HG03575 (cell line): Measurements from ENCODE around the gene PIN1.

Source experiments
- ATAC-seq: cut with Tn5 transposase; IDR thresholded peaks from one replicate; pipeline ENCODE4 v1.9.1; 2021; ENCODE audit not compliant: unreplicated experiment, insufficient number of reproducible peaks, low FRiP score; ENCODE audit errors: extremely low read depth

PIN1 gene

DNA sequence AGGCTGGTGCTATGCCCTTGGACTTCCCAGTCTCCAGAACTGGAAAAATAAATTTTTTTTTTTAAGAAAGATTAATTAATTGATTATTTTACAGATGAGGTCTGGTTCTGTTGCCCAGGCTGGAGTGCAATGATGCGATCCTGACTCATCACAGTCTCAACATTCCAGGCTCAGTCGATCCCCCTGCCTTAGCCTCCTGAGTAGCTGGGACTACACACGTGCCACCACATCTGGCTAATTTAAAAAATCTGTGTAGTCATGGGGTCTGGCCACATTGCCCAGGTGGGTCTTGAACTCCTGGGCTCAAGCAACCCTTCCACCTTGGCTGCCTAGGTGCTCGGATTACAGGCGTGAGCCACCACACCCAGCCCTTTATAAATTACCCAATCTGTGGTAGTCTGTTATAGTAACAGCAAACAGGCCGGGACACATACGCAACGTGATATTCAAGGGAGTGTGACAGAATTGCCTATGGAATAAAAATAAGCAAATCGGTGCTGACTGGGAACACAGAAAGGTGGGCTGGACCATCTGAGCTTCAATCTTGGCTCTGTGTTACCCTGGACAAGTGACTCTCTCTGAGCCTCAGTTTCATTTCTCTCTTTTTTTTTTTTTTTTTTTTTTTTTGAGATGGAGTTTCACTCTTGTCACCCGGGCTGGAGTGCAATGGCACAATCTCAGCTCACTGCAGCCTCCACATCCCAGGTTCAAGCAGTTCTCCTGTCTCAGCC is 42.8 kb downstream of the PIN1 start:
- no peak for ATAC-seq

DNA sequence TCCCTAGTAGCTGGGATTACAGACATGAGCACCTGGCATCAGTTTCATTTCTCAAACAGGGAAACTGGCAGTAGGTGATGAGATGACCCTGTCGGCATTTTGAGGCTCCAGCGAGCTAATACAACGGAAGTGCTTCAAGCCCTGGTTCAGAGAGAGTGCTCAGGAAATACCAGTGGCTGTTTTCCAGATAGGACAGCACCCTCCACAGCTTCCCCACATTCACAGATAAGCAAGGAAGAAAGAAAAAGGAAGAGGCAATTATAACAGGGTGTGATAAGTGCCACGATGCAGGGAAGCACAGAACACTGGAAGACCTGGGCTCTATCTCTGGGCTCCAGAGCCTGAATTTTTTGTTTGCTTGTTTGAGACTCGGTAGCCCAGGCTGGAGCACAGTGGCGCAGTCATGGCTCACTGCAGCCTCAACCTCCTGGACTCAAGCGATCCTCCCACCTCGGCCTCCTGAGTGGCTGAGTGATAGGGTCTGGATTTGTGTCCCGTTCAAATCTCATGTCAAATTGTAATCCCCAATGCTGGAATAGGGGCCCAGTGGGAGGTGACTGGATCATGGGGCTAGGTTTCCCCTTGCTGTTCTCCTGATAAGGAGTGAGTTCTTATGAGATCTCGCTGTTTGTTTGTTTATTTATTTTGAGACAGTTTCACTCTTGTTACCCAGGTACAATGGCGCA is 43.5 kb downstream of the PIN1 start:
- no peak for ATAC-seq

DNA sequence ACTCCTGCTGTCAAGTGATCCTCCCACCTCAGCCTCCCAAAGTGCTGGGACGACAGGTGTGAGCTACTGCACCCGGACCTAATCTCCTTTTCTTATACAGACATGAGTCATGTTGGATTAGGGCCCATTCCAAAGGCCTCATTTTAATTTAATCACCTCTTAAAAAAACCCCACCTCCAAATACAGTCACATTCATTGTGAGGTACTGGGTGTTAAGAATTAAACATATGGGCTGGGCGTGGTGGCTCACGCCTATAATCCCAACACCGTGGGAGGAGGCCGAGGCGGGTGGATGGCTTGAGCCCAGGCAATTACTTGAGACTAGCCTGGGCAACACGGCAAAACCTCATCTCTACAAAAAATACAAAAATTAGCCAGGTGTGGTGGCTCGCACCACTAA is 46.6 kb downstream of the PIN1 start:
- no peak for ATAC-seq

DNA sequence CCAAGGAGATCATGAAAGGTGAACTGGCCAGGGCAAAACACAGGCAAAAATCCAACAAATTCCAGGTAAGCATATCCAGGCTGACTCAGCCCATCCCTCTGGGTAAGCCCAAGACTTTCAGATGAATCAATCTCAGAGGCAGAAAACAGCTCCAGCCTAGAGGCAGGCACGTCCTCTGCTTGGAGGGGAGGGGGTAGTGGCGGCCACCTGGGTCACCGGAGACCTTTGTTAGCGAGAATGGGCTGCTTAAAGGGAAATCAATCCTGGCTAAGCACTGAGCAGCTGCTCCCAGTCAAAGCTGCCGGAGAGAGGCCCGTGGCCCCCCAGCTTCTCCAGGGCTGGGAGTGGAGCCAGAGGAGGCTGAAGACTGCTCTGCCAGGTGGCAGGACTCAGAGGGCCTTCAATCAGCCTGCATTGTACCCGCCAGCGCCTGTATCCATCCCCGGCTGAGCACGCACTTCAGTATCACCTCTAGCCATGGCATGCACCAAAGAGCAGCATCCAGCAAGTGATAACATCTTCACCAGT is 48.2 kb downstream of the PIN1 start:
- ATAC-seq = no peak

DNA sequence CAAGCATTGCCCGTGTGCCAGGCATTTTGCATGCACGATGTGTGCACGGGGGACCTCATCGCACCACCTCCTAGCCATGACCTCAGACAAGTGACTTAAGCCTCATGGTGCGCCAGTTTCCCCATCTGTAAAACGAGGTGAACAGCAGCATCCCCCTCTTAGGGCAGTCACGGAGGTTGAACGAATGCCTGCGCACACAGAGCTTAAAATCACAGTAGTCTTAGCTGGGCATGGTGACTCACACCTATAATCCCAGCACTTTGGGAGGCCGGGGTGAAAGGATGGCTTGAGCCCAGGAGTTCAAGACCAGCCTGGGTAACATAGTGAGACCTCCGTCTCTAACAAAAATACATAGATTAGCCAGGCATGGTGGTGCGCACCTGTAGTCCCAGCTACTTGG is 48.6 kb downstream of the PIN1 start:
- ATAC-seq = no peak

DNA sequence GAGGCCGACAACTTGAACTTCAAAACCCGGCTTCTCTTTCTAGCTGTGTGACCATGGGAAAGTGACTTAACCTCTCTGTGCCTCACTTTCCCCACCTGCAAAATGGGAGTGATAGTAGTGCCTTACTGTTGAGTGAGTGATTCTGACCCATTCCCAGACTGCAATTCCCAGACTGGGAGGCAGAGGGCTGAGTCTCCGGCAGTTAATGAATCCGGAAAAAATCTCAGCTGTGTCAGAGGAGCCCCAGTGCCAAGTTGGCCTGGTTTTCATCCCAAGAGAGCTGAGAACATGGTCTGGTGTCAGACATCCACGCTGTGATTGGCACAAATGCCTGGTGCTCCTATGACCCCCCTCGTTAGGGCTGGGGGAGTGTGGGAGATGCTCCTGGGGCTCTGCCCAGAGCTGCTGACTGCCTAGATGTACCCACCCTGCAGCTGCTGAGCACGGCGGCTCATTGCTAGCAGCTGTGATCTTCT is 50.0 kb downstream of the PIN1 start:
- no peak for ATAC-seq

DNA sequence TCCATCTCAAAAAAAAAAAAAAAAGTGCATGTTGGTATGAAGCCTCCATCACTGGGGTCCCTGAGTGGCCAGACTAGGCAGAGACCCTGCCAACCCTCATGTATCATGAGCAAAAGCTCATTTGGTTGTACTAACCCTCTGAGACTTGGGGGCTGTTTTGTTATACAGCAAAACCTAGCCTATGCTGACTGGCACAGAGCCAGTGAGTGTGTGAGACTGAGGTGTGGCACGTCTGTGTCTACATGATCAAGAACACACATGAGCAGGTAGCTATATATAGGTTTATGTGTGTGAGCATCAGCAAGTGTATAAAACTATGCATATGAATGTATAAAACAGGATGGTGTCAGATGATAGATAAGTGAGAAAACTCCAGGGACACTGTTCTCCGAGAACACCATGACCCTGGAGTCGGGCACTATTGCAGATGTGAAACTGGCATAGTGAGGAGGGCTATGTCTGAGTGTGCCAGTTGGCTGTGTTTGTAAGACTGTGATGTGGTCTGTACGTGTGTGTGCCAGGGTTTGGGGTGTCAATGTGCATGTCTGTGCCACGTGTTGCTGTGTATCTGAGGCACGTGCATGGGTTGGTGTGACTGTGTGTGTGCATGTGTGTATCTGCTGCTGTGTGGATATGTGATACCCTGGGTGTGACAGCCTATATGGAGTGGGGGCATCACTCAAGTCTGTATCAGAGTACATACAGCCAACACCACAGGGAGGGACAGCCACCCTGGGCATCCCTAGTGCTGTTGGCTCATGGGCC is 56.7 kb downstream of the PIN1 start:
- no peak for ATAC-seq
